Hepatocyte (in vitro differentiated cells): Measurements from ENCODE around the gene TMEM50A. TPM values are rescaled to one million over a fixed set of nuclear protein-coding genes. Genes with fewer than 3 reads are reported as not detected.

Experiments used
- DNase-seq: peaks from one replicate; pipeline ENCODE4 v3.0.0-alpha.2; 2016; ENCODE audit warnings: low spot score
- H2AFZ ChIP-seq: fragments of 200-600 bp; sonication (generic); 2 replicates; pipeline ENCODE4 v1.6.0; 2016; ENCODE audit warnings: antibody characterized with exemption, mild to moderate bottlenecking
- H3K27ac ChIP-seq: fragments of 200-600 bp; sonication (generic); 2 replicates; pipeline ENCODE4 v1.5.1; 2016; ENCODE audit warnings: mild to moderate bottlenecking
- H3K27me3 ChIP-seq: fragments of 200-600 bp; sonication (generic); 2 replicates; pipeline ENCODE4 v1.6.1; 2016
- H3K36me3 ChIP-seq: fragments of 200-600 bp; sonication (generic); replicated peaks from 2 replicates; pipeline ENCODE4 v1.5.1; 2016; ENCODE audit warnings: low read depth; ENCODE audit not compliant: insufficient read depth
- H3K4me1 ChIP-seq: fragments of 200-600 bp; sonication (generic); 2 replicates; pipeline ENCODE4 v1.5.1; 2016; ENCODE audit warnings: mild to moderate bottlenecking, moderate library complexity; ENCODE audit not compliant: insufficient read depth
- H3K4me2 ChIP-seq: fragments of 200-600 bp; sonication (generic); 2 replicates; pipeline ENCODE4 v1.6.0; 2016
- H3K4me3 ChIP-seq: fragments of 200-600 bp; sonication (generic); 2 replicates; pipeline ENCODE4 v1.5.1; 2016; ENCODE audit warnings: mild to moderate bottlenecking
- H3K79me2 ChIP-seq: fragments of 200-600 bp; sonication (generic); 2 replicates; pipeline ENCODE4 v1.6.0; 2017; ENCODE audit warnings: mild to moderate bottlenecking
- H3K9me2 ChIP-seq: fragments of 200-600 bp; sonication (generic); replicated peaks from 2 replicates; pipeline ENCODE4 v1.6.0; 2017; ENCODE audit warnings: mild to moderate bottlenecking; ENCODE audit not compliant: insufficient read depth
- H3K9me3 ChIP-seq: fragments of 200-600 bp; sonication (generic); 2 replicates; pipeline ENCODE4 v1.5.1; 2016; ENCODE audit warnings: low read depth, mild to moderate bottlenecking
- H4K20me1 ChIP-seq: fragments of 200-600 bp; sonication (generic); 2 replicates; pipeline ENCODE4 v1.6.0; 2016; ENCODE audit warnings: mild to moderate bottlenecking; ENCODE audit not compliant: insufficient read depth, poor library complexity, severe bottlenecking
- EZH2 ChIP-seq: fragments of 200-600 bp; sonication (generic); IDR thresholded peaks from 2 replicates; pipeline ENCODE4 v1.6.1; 2016; ENCODE audit warnings: antibody characterized with exemption, mild to moderate bottlenecking, borderline replicate concordance
- EZH2phosphoT487 ChIP-seq: fragments of 200-600 bp; sonication (generic); IDR thresholded peaks from one replicate; pipeline ENCODE4 v1.6.1; 2018; ENCODE audit warnings: antibody characterized with exemption, mild to moderate bottlenecking, low read depth, moderate library complexity; ENCODE audit not compliant: unreplicated experiment, severe bottlenecking
- WGBS: methylation state at CpG from one replicate; pipeline ENCODE4 v1.1.6; 2016; ENCODE audit warnings: low lambda C conversion rate; ENCODE audit errors: missing lambda C conversion rate; 5-methylcytosine and 5-hydroxymethylcytosine counted together
- polyA plus RNA-seq: library from polyadenylated mRNA; unstranded; fragments of >200 nt; fragmentation: Nextera tagmentation; extraction: Ambion mirVana; gene quantifications from 2 replicates; pipeline ENCODE4 v1.2.1, GENCODE V29; 2016
- total RNA-seq: library from RNA; depleted of rRNA; stranded (reverse); fragments of >200 nt; gene quantifications from 2 replicates; pipeline ENCODE4 v1.2.3, GENCODE V29; 2014
- TF ChIP-seq, protein P1 (sequence below): fragments of 200-600 bp; sonication (generic); IDR thresholded peaks from 2 replicates; pipeline ENCODE4 v1.5.1; 2016; ENCODE audit warnings: antibody characterized with exemption, mild to moderate bottlenecking; ENCODE audit not compliant: poor library complexity

Gene TMEM50A
- total and polyA plus RNA-seq, 2 experiments from 2014 or later = 98.2 to 151 TPM

DNA sequence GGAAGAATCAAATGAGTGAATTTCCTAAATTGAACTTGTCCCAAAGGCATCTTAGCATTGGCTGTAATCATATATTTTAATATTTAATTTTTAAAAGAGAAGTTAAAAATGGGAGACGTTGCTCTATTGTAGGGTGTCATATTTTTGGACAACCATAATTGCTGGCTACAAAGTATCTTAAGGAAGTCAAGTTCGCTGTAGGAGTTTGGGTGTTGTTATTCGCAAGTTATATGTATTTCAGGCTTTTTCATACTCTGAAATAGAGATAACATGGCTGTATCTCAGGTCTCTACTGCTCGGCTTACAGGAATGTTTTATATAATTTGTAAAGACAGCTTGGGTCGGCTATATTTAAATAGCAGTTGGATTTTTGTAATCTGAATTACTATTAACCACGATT lies 852 bp downstream of the TMEM50A start:
- peak overlapping the region; percentile 73 for H2AFZ ChIP-seq
- DNase-seq = no peak
- peaks cover 19% of the 10 kb centered on the region for H4K20me1 ChIP-seq

DNA sequence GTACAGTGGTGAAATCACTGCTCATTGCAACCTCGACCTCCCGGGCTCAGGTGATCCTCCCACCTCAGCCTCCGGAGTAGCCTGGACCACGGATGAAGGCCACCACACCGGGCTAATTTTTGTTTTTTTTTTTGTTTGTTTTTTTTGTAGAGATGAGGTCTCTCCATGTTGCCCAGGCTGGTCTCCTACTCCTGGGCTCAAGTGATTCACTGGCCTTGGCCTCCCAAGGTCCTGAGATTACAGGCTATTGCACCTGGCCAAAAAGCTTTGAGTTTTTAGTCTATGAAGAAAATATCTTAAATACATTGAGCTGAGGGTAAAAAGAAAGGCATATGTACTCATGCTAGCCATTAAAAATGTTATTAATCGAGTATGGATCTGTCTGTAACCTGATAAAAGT lies 3.6 kb downstream of the TMEM50A start:
- no peak overlapping the region for H2AFZ ChIP-seq
- no peak overlapping the region for H3K4me3 ChIP-seq
- no peak overlapping the region for H3K4me2 ChIP-seq
- no peaks in the 10 kb centered on the region for H3K27me3 ChIP-seq
- H3K36me3 ChIP-seq = no peaks in the 10 kb centered on the region
- H3K9me2 ChIP-seq = no peaks in the 10 kb centered on the region
- no peak for DNase-seq
- peaks cover 12% of the 10 kb centered on the region for H3K4me1 ChIP-seq
- H3K79me2 ChIP-seq = peaks cover 79% of the 10 kb centered on the region
- H3K9me3 ChIP-seq = no peaks in the 10 kb centered on the region
- 94% methylated on average over 6 of the region's 6 CpGs for WGBS
- no peak overlapping the region for H3K27ac ChIP-seq
- TF ChIP-seq, protein P1, sequence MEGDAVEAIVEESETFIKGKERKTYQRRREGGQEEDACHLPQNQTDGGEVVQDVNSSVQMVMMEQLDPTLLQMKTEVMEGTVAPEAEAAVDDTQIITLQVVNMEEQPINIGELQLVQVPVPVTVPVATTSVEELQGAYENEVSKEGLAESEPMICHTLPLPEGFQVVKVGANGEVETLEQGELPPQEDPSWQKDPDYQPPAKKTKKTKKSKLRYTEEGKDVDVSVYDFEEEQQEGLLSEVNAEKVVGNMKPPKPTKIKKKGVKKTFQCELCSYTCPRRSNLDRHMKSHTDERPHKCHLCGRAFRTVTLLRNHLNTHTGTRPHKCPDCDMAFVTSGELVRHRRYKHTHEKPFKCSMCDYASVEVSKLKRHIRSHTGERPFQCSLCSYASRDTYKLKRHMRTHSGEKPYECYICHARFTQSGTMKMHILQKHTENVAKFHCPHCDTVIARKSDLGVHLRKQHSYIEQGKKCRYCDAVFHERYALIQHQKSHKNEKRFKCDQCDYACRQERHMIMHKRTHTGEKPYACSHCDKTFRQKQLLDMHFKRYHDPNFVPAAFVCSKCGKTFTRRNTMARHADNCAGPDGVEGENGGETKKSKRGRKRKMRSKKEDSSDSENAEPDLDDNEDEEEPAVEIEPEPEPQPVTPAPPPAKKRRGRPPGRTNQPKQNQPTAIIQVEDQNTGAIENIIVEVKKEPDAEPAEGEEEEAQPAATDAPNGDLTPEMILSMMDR = no peak
- TF ChIP-seq EZH2 = no peak
- no peak for TF ChIP-seq EZH2phosphoT487
- peaks cover 19% of the 10 kb centered on the region for H4K20me1 ChIP-seq

More for the DNA sequence above, 852 bp downstream of the TMEM50A start:
- TF ChIP-seq EZH2 = no peak
- TF ChIP-seq, protein P1 = no peak
- TF ChIP-seq EZH2phosphoT487 = no peak
- Histone ChIP-seq H3K36me3 (no peaks in the 10 kb centered on the region), H3K4me1 (peaks cover 12% of the 10 kb centered on the region), H3K27me3 (no peaks in the 10 kb centered on the region), H3K9me3 (no peaks in the 10 kb centered on the region), H3K4me2 (peak overlapping the region; percentile 83), H3K4me3 (peak overlapping the region; percentile 80), H3K79me2 (peaks cover 55% of the 10 kb centered on the region), H3K27ac (peak overlapping the region; percentile 98), H3K9me2 (no peaks in the 10 kb centered on the region)
- 3% methylated on average over 6 of the region's 6 CpGs for WGBS

DNA sequence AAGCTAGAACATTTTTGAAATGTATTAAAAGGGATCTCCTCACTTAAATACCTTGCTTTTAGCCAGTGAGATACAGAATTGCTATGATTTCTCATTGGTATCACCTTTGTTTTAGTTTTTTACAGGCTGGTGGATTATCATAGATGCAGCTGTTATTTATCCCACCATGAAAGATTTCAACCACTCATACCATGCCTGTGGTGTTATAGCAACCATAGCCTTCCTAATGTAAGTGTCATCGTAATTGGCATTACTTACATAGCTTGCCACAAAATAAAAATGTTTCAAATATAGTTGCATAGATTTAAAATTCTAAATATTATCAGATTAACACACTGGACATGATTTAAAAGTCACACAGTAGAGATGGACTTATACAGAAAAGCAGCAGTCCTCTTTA lies 4.7 kb downstream of the TMEM50A start:
- H3K4me1 ChIP-seq = peaks cover 12% of the 10 kb centered on the region
- no peak overlapping the region for H3K4me2 ChIP-seq
- no peak overlapping the region for H2AFZ ChIP-seq
- H3K36me3 ChIP-seq = no peaks in the 10 kb centered on the region
- DNase-seq = no peak
- H3K9me2 ChIP-seq = no peaks in the 10 kb centered on the region
- no peaks in the 10 kb centered on the region for H3K9me3 ChIP-seq
- TF ChIP-seq EZH2 = no peak
- TF ChIP-seq, protein P1 = no peak
- TF ChIP-seq EZH2phosphoT487 = no peak
- H3K4me3 ChIP-seq = no peak overlapping the region
- peaks cover 19% of the 10 kb centered on the region for H4K20me1 ChIP-seq
- H3K27ac ChIP-seq = no peak overlapping the region
- H3K79me2 ChIP-seq = peaks cover 86% of the 10 kb centered on the region
- 100% methylated on average over 1 of the region's 1 CpG for WGBS
- no peaks in the 10 kb centered on the region for H3K27me3 ChIP-seq

- no peaks in the 10 kb centered on the region for H3K9me3 ChIP-seq
- no peaks in the 10 kb centered on the region for H3K36me3 ChIP-seq
- no peak overlapping the region for H3K4me3 ChIP-seq
- H3K27ac ChIP-seq = no peak overlapping the region
- peaks cover 12% of the 10 kb centered on the region for H3K4me1 ChIP-seq
- peaks cover 90% of the 10 kb centered on the region for H3K79me2 ChIP-seq
- peaks cover 19% of the 10 kb centered on the region for H4K20me1 ChIP-seq
- no peak for DNase-seq
- no peaks in the 10 kb centered on the region for H3K27me3 ChIP-seq
- TF ChIP-seq EZH2 = no peak
- TF ChIP-seq, protein P1 = no peak
- TF ChIP-seq EZH2phosphoT487 = no peak
- no peaks in the 10 kb centered on the region for H3K9me2 ChIP-seq
- H2AFZ ChIP-seq = no peak overlapping the region
- WGBS = 80% methylated on average over 4 of the region's 4 CpGs
- H3K4me2 ChIP-seq = no peak overlapping the region
These were observed 5.7 kb downstream of the TMEM50A start for GRCh38 chr1:25343872-25344271.
